GM10266 (cell line): ENCODE data around the gene ATCAY.

Experiments
- DNase-seq: peaks from one replicate; pipeline ENCODE4 v3.0.0; 2012; ENCODE audit errors: extremely low spot score
- TF ChIP-seq, protein P1 (sequence below): IDR thresholded peaks from 2 replicates; pipeline ENCODE4 v1.5.1; 2012; ENCODE audit warnings: mild to moderate bottlenecking, low read depth; ENCODE audit not compliant: control insufficient read depth, insufficient read depth; ENCODE audit errors: missing control alignments

Gene ATCAY

DNA sequence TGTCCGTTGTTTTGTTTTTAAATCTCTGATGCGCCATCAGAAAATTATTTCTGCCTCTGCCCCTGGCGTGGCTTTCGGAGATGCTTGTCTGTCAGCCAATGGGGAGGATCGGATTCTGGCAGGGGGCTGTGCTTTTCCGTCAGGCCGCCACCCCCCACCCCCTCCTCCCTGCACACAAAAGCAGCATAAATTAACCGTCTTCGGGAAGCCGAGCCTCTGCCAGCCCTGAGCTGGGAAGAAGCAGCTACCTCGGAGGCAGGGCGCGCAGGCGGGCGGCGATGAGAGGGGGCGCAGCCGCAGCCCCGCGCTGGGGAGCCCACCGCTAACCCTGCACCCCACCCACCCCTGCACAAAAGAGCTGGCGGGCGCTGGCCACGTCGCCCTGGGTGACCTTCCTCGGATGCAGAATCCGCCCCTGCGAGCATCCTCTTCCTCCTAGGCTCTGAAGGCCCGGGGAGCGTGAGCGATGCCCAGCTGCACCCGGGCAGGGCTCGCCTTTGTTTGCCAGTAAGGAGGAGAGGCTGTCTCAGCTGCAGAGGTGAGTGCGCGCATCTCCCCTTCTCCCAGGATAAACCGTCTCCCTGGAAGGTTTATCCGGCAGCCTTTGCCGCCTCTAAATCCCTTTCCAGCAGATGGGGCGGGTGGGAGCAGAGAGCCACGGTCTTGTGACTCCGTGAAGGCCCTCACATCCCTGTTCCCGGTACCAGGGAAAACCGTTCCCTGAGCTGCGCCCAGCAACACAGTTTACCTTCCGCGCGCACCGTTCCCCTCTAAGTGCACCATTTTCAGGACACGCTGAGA, at the start of gene ATCAY:
ATCAY (plus strand) TSS at position 215 of the 801 bp plus-strand sequence. CDS start 5,083 bp downstream, outside the sequence.
- TF ChIP-seq, protein P1, sequence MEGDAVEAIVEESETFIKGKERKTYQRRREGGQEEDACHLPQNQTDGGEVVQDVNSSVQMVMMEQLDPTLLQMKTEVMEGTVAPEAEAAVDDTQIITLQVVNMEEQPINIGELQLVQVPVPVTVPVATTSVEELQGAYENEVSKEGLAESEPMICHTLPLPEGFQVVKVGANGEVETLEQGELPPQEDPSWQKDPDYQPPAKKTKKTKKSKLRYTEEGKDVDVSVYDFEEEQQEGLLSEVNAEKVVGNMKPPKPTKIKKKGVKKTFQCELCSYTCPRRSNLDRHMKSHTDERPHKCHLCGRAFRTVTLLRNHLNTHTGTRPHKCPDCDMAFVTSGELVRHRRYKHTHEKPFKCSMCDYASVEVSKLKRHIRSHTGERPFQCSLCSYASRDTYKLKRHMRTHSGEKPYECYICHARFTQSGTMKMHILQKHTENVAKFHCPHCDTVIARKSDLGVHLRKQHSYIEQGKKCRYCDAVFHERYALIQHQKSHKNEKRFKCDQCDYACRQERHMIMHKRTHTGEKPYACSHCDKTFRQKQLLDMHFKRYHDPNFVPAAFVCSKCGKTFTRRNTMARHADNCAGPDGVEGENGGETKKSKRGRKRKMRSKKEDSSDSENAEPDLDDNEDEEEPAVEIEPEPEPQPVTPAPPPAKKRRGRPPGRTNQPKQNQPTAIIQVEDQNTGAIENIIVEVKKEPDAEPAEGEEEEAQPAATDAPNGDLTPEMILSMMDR = no peak
- no peak for DNase-seq

DNA sequence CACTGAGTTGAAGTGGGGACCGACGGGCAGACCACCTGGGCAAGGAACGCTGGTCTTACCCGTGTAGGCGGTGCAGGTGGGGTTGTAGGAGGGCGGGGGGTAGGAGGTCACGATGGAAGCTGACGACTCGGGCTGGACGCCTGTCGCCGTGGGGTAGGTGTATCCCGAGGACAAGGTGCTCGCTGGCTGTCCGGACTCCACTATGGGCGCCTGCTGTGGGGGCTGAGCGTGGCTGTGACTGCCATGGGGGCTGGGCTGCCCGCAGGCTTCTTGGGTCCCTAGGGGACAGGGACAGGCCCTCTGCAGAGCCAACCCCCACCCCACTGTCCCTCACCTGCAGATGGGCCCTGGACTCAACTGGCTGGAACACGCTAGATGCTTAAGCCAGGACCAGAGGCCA, 48.9 kb upstream of the ATCAY start:
- DNase-seq = no peak
- TF ChIP-seq, protein P1 = no peak

DNA sequence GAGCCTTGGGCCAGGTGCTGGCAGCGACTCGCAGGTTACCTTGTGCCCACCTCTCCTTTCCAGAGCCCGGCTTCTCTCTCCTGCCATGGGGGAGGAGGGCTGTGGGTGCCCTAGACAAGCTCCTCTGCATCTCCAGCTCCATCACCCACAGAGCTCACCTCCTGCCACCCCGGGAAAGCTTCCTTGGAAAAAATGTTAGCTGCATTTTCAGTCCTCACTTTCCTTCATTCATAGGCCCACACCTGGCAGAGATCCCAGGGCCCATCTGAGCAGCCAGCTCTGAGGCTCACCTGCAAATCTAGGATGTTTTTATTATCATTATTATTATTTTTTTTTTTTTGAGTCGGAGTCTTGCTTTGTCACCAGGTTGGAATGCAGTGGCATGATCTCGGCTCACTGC, 48.5 kb upstream of the ATCAY start:
- no peak for DNase-seq
- TF ChIP-seq, protein P1 = no peak

- TF ChIP-seq, protein P1 = no peak
- no peak for DNase-seq
Observed at GRCh38 chr19:3833578-3834348, 46.7 kb upstream of the ATCAY start.

GRCh38 chr19:3834349-3835054, 46.0 kb upstream of the ATCAY start:
- no peak for DNase-seq
- TF ChIP-seq, protein P1 = no peak

- DNase-seq = no peak
- TF ChIP-seq, protein P1 = no peak
Observed at GRCh38 chr19:3835055-3835435, 45.4 kb upstream of the ATCAY start.
